Pancreas (tissue), 10 donors: ENCODE measurements around the gene STK4. TPM values are rescaled to one million over a fixed set of nuclear protein-coding genes. Genes with fewer than 3 reads are reported as not detected.
"Not testable (repeated sequence)": the region's sequence is repeated elsewhere in the genome, so short reads cannot be mapped to it uniquely, and the experiment has no call there.

Source experiments
- ATAC-seq, 4 donors: fragments of 200-7000 bp; cut with Tn5 transposase; one replicate each; pipeline versions ENCODE4 v1.8.0 to v1.9.1; 2020; ENCODE audit warnings: mild to moderate bottlenecking in 4 of 4, moderate library complexity in 4 of 4
- DNase-seq, 6 donors: peaks; one replicate each; pipeline ENCODE4 v3.0.0-alpha.2; 2020
- FAIRE-seq: peaks from 2 replicates; lab custom pipeline; 2012; peaks lifted over from hg19 to GRCh38; lab: Jason Lieb, UNC
- H3K27ac ChIP-seq, 4 donors: fragments of 200-600 bp; sonication (generic); 1 replicate in 3 of 4; 2 replicates in 1 of 4; pipeline versions ENCODE4 v1.5.0 to v1.8.0; 2020
- H3K27me3 ChIP-seq, 4 donors: fragments of 200-600 bp; one replicate each; pipeline ENCODE4 v1.8.0; 2021
- H3K36me3 ChIP-seq, 3 donors: fragments of 200-600 bp; sonication (generic) in 1 of 3; one replicate each; pipeline versions ENCODE4 v1.5.0 to v1.8.0; 2020 to 2021
- H3K4me1 ChIP-seq, 3 donors: fragments of 200-600 bp; one replicate each; pipeline ENCODE4 v1.8.0; 2021
- H3K4me3 ChIP-seq, 4 donors: fragments of 200-600 bp; sonication (generic) in 2 of 4; one replicate each; pipeline versions ENCODE4 v1.5.0 to v1.8.0; 2020 to 2021
- H3K9me3 ChIP-seq, 4 donors: fragments of 200-600 bp; one replicate each; pipeline ENCODE4 v1.8.0; 2021
- CTCF ChIP-seq, 4 donors: fragments of 200-600 bp; sonication (generic) in 3 of 4; IDR thresholded peaks; one replicate each; pipeline versions ENCODE4 v1.5.0 to v1.8.0; 2021; ENCODE audit warnings: antibody characterized with exemption in 4 of 4
- WGBS, 2 donors: extraction: QIAGEN DNeasy Blood & Tissue Kit; methylation state at CpG; one replicate each; pipeline ENCODE4 v1.1.7; 2013; 5-methylcytosine and 5-hydroxymethylcytosine counted together
- intact Hi-C, 3 donors: fragments of 100-400 bp; cut with DNase I; formaldehyde crosslinking; loops; one replicate each; pipeline versions ENCODE4 v1.11.1 to v1.14.2; 2022
- polyA plus RNA-seq, 2 donors: library from polyadenylated mRNA; stranded (reverse); fragments of 200-250 nt; gene quantifications; one replicate each; pipeline ENCODE4 v1.2.3, GENCODE V29; 2013
- total RNA-seq, 6 donors: library from RNA; stranded (reverse); fragmentation: NEBNext Ultra II Directional in 4 of 6; extraction: Animal tissue kit (Norgen Biotek cat#: 25700) in 4 of 6; gene quantifications; one replicate each; pipeline versions ENCODE4 v1.2.1 to v1.2.4, GENCODE V29; 2021 to 2023
- donor health status: healthy with polysubstance abuse.
- donor health status: DM: no; HTN: no; CAD: no; lungs with moderate emphysema.
- donor health status: DM: no; HTN: no; CAD: no.
- donor health status: control.
- donor health status: control.
- donor health status: Bipolar disorder and iron deficiency.
- donor health status: DM: yes; HTN: yes; CAD: no.
- donor health status: DM: no; HTN: no; CAD: no.
- donor health status: DM: no; HTN: no; CAD: no.
- donor health status: DM: yes; HTN: yes; CAD: no.

Gene STK4
- total and polyA plus RNA-seq, 8 donors: 3.7 to 18.9 (median 8.8) TPM

- H3K9me3 ChIP-seq: no peaks in the 10 kb centered on the region
- ATAC-seq (no peak), FAIRE-seq (no peak), DNase-seq (no peak)
- H3K27me3 ChIP-seq: no peaks in the 10 kb centered on the region
- intact Hi-C loops: no loop called here
- peaks cover 0 to 6% (median 0%) of the 10 kb centered on the region in 3 donors for H3K4me1 ChIP-seq
- no peak overlapping the region for H3K4me3 ChIP-seq
- H3K36me3 ChIP-seq: no peaks in the 10 kb centered on the region
- H3K27ac ChIP-seq: no peak overlapping the region
- 91 to 95% methylated on average over 4 of the region's 4 CpGs for WGBS, 2 donors
- no peak for TF ChIP-seq CTCF (IDR thresholded peaks at IDR 0.05)
These were observed 52.9 kb downstream of the STK4 start for GRCh38 chr20:45019027-45019761.

- no peaks in the 10 kb centered on the region for H3K27me3 ChIP-seq
- WGBS, 2 donors: 79 to 85% methylated on average over 1 of the region's 1 CpG
- no peak for TF ChIP-seq CTCF (IDR thresholded peaks at IDR 0.05)
- ATAC-seq (no peak), DNase-seq (no peak), FAIRE-seq (no peak)
- H3K9me3 ChIP-seq: no peaks in the 10 kb centered on the region
- no peak overlapping the region for H3K4me3 ChIP-seq
- H3K4me1 ChIP-seq: peaks cover 0 to 6% (median 0%) of the 10 kb centered on the region in 3 donors
- no peak overlapping the region for H3K27ac ChIP-seq
- intact Hi-C loops: no loop called here
- H3K36me3 ChIP-seq: peaks cover 0 to 1% (median 0%) of the 10 kb centered on the region in 3 donors
These were observed 53.4 kb downstream of the STK4 start for GRCh38 chr20:45019762-45020123.

DNA sequence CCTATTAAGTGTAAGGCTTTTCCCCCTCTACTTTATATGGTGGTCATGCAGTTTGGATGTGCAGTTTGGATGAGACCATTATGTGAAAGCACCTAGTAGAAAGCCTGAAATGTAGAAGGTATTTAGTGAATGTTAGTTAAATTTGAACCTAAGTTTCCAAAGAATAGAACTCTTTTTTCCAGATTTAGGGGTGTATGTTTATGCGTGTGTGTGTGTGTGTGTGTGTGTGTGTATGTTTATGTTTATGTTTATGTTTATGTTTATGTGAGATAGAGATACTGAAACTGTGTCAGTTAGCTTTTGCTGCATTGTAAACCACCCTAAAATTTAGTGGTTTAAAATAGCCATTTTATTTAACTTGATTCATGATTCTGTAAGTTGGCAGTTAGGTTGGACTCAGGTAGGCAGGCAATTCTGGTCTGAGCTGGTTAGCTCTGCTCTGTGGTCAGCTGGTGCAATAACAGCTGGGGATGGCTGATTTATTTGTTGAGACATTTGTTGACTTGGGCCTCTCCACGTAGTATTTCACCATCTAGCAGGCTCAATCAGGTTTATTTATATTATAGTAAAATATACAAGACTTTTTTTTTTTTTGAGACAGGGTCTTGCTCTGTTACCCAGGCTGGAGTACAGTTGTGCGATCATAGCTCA is 54.0 kb downstream of the STK4 start:
- Histone ChIP-seq H3K4me3 (no peak overlapping the region), H3K27me3 (no peaks in the 10 kb centered on the region), H3K4me1 (peaks cover 0 to 6% (median 0%) of the 10 kb centered on the region in 3 donors), H3K27ac (no peak overlapping the region), H3K9me3 (no peaks in the 10 kb centered on the region), H3K36me3 (peaks cover 0 to 7% (median 0%) of the 10 kb centered on the region in 3 donors)
- 72 to 74% methylated on average over 3 of the region's 3 CpGs for WGBS, 2 donors
- no peak for TF ChIP-seq CTCF (IDR thresholded peaks at IDR 0.05)
- ATAC-seq: peak in 2 of 4 donors; percentile 43 to 57
- DNase-seq: no peak
- FAIRE-seq: no peak
- intact Hi-C loops: no loop called here

DNA sequence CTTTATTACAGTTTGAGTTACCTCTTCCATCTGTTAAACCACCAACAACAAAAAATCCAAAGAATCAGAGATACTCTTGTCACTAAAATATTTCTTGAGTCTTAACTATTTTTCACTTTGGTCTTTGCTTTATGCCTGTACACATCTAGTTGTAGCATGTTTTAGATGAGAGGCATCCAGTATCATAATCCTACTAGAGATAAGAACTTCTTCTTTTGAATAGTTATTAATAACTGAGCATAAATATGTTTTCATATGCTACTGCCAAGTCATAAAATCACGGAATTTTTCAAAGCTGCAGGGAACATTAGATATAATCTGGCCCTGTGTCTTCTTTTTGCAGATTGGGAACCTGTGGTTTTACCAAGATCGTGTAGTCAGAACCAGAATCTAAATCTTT is 55.3 kb downstream of the STK4 start:
- FAIRE-seq: no peak
- no peak for TF ChIP-seq CTCF (IDR thresholded peaks at IDR 0.05)
- H3K36me3 ChIP-seq: peaks cover 0 to 7% (median 0%) of the 10 kb centered on the region in 3 donors

DNA sequence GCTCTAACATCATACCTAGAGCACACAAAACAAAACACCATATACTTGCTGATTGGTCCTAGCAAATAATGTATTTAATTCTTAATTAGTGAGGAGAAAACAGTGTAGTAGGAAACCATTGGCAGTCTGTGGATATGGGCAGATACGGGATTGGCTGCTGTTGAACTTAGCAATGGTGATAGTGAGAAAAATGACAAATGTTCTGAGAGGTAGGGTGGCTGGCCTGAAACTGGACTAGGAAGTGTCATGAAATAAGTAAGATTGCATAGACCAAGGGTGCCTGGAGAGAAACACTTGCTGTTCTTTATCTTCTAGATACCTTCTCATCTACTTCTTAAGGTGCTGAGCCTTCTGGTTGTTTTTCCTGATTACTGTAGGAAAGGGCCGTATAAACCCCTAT is 56.8 kb downstream of the STK4 start:
- H3K27me3 ChIP-seq, DNase-seq, FAIRE-seq, intact Hi-C loops, H3K36me3 ChIP-seq, H3K4me1 ChIP-seq, H3K9me3 ChIP-seq, H3K27ac ChIP-seq, H3K4me3 ChIP-seq: not testable (repeated sequence)
- WGBS, 2 donors: 59 to 62% methylated on average over 2 of the region's 2 CpGs
- peak in 1 of 4 donors; percentile 24 for ATAC-seq

More for the DNA sequence above, 55.3 kb downstream of the STK4 start:
- 70 to 74% methylated on average over 2 of the region's 2 CpGs for WGBS, 2 donors
- DNase-seq (no peak), ATAC-seq (no peak)
- intact Hi-C loops: no loop called here
- Histone ChIP-seq H3K4me3 (no peak overlapping the region), H3K27me3 (no peaks in the 10 kb centered on the region), H3K9me3 (no peaks in the 10 kb centered on the region), H3K4me1 (no peaks in the 10 kb centered on the region), H3K27ac (no peak overlapping the region)
